K562 (cell line): ENCODE results near the gene MYL5.

Experiments used
- CBFA2T3 ChIP-seq: fragments of 450-650 bp; IDR thresholded peaks from 2 replicates; pipeline ENCODE4 v1.6.1; 2017
- IRF2 ChIP-seq: sonication (generic); formaldehyde crosslinking; IDR thresholded peaks from 2 replicates; pipeline ENCODE4 v1.8.1; 2022; ENCODE audit warnings: mild to moderate bottlenecking, missing genetic modification reagents
- POLR2A ChIP-seq: fragments of 450-650 bp; conservative IDR thresholded peaks from 2 replicates; pipeline ENCODE4 v1.6.1; 2016
- ZFX ChIP-seq: sonication (generic); formaldehyde crosslinking; IDR thresholded peaks from 2 replicates; pipeline ENCODE4 v1.8.0; 2022; ENCODE audit warnings: mild to moderate bottlenecking, missing genetic modification reagents, moderate library complexity
- TF ChIP-seq, protein P1 (sequence below), 3 experiments: IDR thresholded peaks in 2 of 3; conservative IDR thresholded peaks in 1 of 3; 2 replicates each; pipeline ENCODE4 v1.5.1; 2011 to 2012; ENCODE audit warnings: low read length in 3 of 3, mild to moderate bottlenecking in 3 of 3, control low read depth in 2 of 3, improper control_type of control experiment in 1 of 3, inconsistent platforms in 1 of 3, low read depth in 1 of 3, mixed read lengths in 1 of 3, moderate library complexity in 1 of 3; ENCODE audit not compliant: insufficient read depth in 2 of 3
- TF ChIP-seq, protein P2 (sequence below): fragments of 200-400 bp; formaldehyde crosslinking; IDR thresholded peaks from 2 replicates; pipeline ENCODE4 v1.6.1; 2017; ENCODE audit warnings: mild to moderate bottlenecking, low read depth, low read length, moderate library complexity
- TF ChIP-seq, protein P3 (sequence below): sonication (generic); formaldehyde crosslinking; IDR thresholded peaks from 2 replicates; pipeline ENCODE4 v1.8.1; 2023; ENCODE audit warnings: mild to moderate bottlenecking, missing genetic modification reagents

DNA sequence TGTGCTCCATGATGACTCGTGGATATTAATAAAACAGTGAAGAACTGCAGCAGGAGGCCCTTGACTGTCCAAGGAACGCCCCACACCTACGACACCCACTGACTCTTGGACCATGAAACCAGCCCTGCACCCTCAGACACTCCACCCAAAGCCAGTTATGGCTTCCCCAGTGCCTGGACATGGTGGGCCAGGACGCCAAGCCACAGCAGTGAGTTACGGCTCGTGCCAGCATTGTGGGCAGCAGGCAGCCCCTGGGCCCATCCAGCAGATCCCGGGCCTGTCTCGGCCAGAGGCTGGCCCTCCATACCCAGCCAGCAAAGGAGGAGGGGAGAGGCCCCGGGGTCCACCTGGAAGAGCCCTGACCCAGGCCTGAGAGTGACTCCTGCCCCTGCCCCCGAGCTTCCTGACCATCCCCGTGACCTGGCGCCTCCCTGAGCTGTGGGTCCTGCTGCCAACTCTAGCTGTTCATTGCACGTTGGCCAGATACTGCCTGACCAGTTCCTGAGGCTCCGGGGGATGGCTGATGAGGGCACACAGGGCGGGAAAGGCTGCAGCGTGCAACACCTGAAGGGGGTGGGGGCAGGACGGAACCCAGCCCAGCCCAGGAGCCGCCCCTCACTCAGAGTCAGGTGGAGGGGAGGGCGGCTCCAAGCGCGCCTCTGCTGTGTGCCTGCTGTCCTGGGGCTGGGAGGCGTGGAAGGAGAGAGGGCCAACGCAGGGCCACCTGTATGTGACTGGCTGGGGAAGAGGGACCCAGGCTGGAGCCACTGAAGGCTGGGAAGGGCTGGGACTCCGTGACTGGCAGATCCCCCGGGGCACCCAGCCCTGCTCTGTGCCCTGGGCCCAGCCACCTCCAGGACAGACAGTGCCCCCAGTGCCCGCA lies 13.9 kb downstream of the MYL5 start:
- TF ChIP-seq POLR2A, result no peak
- no peak for TF ChIP-seq IRF2 (CRISPR knock-in tag)
- TF ChIP-seq, protein P1, sequence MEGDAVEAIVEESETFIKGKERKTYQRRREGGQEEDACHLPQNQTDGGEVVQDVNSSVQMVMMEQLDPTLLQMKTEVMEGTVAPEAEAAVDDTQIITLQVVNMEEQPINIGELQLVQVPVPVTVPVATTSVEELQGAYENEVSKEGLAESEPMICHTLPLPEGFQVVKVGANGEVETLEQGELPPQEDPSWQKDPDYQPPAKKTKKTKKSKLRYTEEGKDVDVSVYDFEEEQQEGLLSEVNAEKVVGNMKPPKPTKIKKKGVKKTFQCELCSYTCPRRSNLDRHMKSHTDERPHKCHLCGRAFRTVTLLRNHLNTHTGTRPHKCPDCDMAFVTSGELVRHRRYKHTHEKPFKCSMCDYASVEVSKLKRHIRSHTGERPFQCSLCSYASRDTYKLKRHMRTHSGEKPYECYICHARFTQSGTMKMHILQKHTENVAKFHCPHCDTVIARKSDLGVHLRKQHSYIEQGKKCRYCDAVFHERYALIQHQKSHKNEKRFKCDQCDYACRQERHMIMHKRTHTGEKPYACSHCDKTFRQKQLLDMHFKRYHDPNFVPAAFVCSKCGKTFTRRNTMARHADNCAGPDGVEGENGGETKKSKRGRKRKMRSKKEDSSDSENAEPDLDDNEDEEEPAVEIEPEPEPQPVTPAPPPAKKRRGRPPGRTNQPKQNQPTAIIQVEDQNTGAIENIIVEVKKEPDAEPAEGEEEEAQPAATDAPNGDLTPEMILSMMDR (IDR thresholded peaks at IDR 0.05 in 2 of 3, conservative IDR thresholded peaks at IDR 0.05 in 1 of 3; ENCODE audit: insufficient read depth in 2 of 3, low read depth in 1 of 3, low read length in 3 of 3), result no peak
- TF ChIP-seq CBFA2T3, result no peak
- TF ChIP-seq ZFX (CRISPR knock-in tag), result no peak
- TF ChIP-seq, protein P2, sequence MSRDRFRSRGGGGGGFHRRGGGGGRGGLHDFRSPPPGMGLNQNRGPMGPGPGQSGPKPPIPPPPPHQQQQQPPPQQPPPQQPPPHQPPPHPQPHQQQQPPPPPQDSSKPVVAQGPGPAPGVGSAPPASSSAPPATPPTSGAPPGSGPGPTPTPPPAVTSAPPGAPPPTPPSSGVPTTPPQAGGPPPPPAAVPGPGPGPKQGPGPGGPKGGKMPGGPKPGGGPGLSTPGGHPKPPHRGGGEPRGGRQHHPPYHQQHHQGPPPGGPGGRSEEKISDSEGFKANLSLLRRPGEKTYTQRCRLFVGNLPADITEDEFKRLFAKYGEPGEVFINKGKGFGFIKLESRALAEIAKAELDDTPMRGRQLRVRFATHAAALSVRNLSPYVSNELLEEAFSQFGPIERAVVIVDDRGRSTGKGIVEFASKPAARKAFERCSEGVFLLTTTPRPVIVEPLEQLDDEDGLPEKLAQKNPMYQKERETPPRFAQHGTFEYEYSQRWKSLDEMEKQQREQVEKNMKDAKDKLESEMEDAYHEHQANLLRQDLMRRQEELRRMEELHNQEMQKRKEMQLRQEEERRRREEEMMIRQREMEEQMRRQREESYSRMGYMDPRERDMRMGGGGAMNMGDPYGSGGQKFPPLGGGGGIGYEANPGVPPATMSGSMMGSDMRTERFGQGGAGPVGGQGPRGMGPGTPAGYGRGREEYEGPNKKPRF, result no peak
- TF ChIP-seq, protein P3, sequence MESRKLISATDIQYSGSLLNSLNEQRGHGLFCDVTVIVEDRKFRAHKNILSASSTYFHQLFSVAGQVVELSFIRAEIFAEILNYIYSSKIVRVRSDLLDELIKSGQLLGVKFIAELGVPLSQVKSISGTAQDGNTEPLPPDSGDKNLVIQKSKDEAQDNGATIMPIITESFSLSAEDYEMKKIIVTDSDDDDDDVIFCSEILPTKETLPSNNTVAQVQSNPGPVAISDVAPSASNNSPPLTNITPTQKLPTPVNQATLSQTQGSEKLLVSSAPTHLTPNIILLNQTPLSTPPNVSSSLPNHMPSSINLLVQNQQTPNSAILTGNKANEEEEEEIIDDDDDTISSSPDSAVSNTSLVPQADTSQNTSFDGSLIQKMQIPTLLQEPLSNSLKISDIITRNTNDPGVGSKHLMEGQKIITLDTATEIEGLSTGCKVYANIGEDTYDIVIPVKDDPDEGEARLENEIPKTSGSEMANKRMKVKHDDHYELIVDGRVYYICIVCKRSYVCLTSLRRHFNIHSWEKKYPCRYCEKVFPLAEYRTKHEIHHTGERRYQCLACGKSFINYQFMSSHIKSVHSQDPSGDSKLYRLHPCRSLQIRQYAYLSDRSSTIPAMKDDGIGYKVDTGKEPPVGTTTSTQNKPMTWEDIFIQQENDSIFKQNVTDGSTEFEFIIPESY (CRISPR knock-in tag), result no peak
